Stimulated activated CD8-positive, alpha-beta memory T cell treated with anti-CD3 and anti-CD28 coated beads, Interleukin-12 subunit alpha, Interleukin-12 subunit beta, amount 100 ng/mL, for 24 hours (primary cell): ENCODE measurements around the gene FCRL6.

Source experiments
- DNase-seq: peaks from one replicate; pipeline ENCODE4 v3.0.0-alpha.2; 2020; ENCODE audit errors: extremely low read depth

FCRL6 gene

GRCh38 chr1:159835356-159835755 lies 33.2 kb downstream of the FCRL6 start:
- no peak for DNase-seq

- no peak for DNase-seq
Observed at GRCh38 chr1:159835862-159836525, 33.8 kb downstream of the FCRL6 start.

GRCh38 chr1:159838715-159839114 lies 36.6 kb downstream of the FCRL6 start:
- DNase-seq: no peak

- DNase-seq: no peak
Observed at GRCh38 chr1:159839116-159839849, 37.1 kb downstream of the FCRL6 start.

- DNase-seq: no peak
Observed at GRCh38 chr1:159841749-159842148, 39.6 kb downstream of the FCRL6 start.

GRCh38 chr1:159843459-159843858 lies 41.3 kb downstream of the FCRL6 start:
- no peak for DNase-seq

- no peak for DNase-seq
Observed at GRCh38 chr1:159845751-159846629, 43.8 kb downstream of the FCRL6 start.

GRCh38 chr1:159847231-159847630 lies 45.1 kb downstream of the FCRL6 start:
- no peak for DNase-seq

GRCh38 chr1:159848326-159848725 lies 46.2 kb downstream of the FCRL6 start:
- no peak for DNase-seq

GRCh38 chr1:159849626-159850366 lies 47.6 kb downstream of the FCRL6 start:
- DNase-seq: no peak

GRCh38 chr1:159851407-159851806 lies 49.2 kb downstream of the FCRL6 start:
- DNase-seq: no peak

GRCh38 chr1:159853417-159854115 lies 51.4 kb downstream of the FCRL6 start:
- no peak for DNase-seq

- no peak for DNase-seq
Observed at GRCh38 chr1:159854116-159854692, 52.0 kb downstream of the FCRL6 start.

GRCh38 chr1:159854693-159855192 lies 52.6 kb downstream of the FCRL6 start:
- DNase-seq: peak; percentile 49

GRCh38 chr1:159855709-159856108 lies 53.5 kb downstream of the FCRL6 start:
- DNase-seq: no peak

GRCh38 chr1:159856576-159856975 lies 54.4 kb downstream of the FCRL6 start:
- DNase-seq: no peak

GRCh38 chr1:159857889-159858288 lies 55.7 kb downstream of the FCRL6 start:
- no peak for DNase-seq

- DNase-seq: no peak
Observed at GRCh38 chr1:159859767-159860322, 57.7 kb downstream of the FCRL6 start.

- DNase-seq: no peak
Observed at GRCh38 chr1:159860456-159860855, 58.3 kb downstream of the FCRL6 start.

- DNase-seq: no peak
Observed at GRCh38 chr1:159861218-159861617, 59.1 kb downstream of the FCRL6 start.
